GM20431 (cell line): ENCODE measurements around the gene FNIP2.
"Not testable (repeated sequence)": the region's sequence is repeated elsewhere in the genome, so short reads cannot be mapped to it uniquely, and the experiment has no call there.

Experiments used
- in situ Hi-C: fragments of 300-500 bp; cut with MseI, MboI; formaldehyde crosslinking; loops from one replicate; pipeline ENCODE4 v1.15.0; 2020; ENCODE audit warnings: low sequenced_read_pairs; ENCODE audit not compliant: unreplicated experiment

FNIP2 gene

GRCh38 chr4:158891256-158891655 is 122.4 kb downstream of the FNIP2 start:
- in situ Hi-C loops: no loop called here

- in situ Hi-C loops: no loop called here
Measured at GRCh38 chr4:158894826-158895225, 126.0 kb downstream of the FNIP2 start.

- in situ Hi-C loops: no loop called here
Measured at GRCh38 chr4:158895797-158896576, 127.2 kb downstream of the FNIP2 start.

- in situ Hi-C loops: not testable (repeated sequence)
Measured at GRCh38 chr4:158896577-158897238, 127.9 kb downstream of the FNIP2 start.

GRCh38 chr4:158900408-158900807 is 131.6 kb downstream of the FNIP2 start:
- in situ Hi-C loops: not testable (repeated sequence)

- in situ Hi-C loops: not testable (repeated sequence)
Measured at GRCh38 chr4:158902280-158903078, 133.7 kb downstream of the FNIP2 start.

GRCh38 chr4:158903079-158903456 is 134.2 kb downstream of the FNIP2 start:
- in situ Hi-C loops: no loop called here

- in situ Hi-C loops: no loop called here
Measured at GRCh38 chr4:158903472-158904043, 134.7 kb downstream of the FNIP2 start.

GRCh38 chr4:158904815-158905214 is 136.0 kb downstream of the FNIP2 start:
- in situ Hi-C loops: no loop called here

GRCh38 chr4:158906073-158906472 is 137.2 kb downstream of the FNIP2 start:
- in situ Hi-C loops: no loop called here

- in situ Hi-C loops: no loop called here
Measured at GRCh38 chr4:158912390-158912789, 143.6 kb downstream of the FNIP2 start.

- in situ Hi-C loops: no loop called here
Measured at GRCh38 chr4:158912806-158913205, 144.0 kb downstream of the FNIP2 start.

GRCh38 chr4:158913766-158914165 is 144.9 kb downstream of the FNIP2 start:
- in situ Hi-C loops: no loop called here

- in situ Hi-C loops: no loop called here
Measured at GRCh38 chr4:158914218-158914617, 145.4 kb downstream of the FNIP2 start.

GRCh38 chr4:158915683-158916241 is 146.9 kb downstream of the FNIP2 start:
- in situ Hi-C loops: no loop called here

- in situ Hi-C loops: not testable (repeated sequence)
Measured at GRCh38 chr4:158920452-158920996, 151.7 kb downstream of the FNIP2 start.

- in situ Hi-C loops: not testable (repeated sequence)
Measured at GRCh38 chr4:158927774-158928173, 158.9 kb downstream of the FNIP2 start.

- in situ Hi-C loops: no loop called here
Measured at GRCh38 chr4:158929939-158930638, 161.3 kb downstream of the FNIP2 start.

GRCh38 chr4:158930639-158930972 is 161.8 kb downstream of the FNIP2 start:
- in situ Hi-C loops: no loop called here
